HL-60/S4 treated with phorbol 12-myristate 13-acetate at 8.2 ng/mL for 4 days and 3 days (cell line): ENCODE data around the gene LAMA3.

ENCODE experiments used
- in situ Hi-C: fragments of 300-500 bp; cut with MboI; formaldehyde crosslinking; loops from 2 replicates; pipeline ENCODE4 v1.15.0; 2022; ENCODE audit warnings: low sequenced_read_pairs

The LAMA3 gene, protein sequence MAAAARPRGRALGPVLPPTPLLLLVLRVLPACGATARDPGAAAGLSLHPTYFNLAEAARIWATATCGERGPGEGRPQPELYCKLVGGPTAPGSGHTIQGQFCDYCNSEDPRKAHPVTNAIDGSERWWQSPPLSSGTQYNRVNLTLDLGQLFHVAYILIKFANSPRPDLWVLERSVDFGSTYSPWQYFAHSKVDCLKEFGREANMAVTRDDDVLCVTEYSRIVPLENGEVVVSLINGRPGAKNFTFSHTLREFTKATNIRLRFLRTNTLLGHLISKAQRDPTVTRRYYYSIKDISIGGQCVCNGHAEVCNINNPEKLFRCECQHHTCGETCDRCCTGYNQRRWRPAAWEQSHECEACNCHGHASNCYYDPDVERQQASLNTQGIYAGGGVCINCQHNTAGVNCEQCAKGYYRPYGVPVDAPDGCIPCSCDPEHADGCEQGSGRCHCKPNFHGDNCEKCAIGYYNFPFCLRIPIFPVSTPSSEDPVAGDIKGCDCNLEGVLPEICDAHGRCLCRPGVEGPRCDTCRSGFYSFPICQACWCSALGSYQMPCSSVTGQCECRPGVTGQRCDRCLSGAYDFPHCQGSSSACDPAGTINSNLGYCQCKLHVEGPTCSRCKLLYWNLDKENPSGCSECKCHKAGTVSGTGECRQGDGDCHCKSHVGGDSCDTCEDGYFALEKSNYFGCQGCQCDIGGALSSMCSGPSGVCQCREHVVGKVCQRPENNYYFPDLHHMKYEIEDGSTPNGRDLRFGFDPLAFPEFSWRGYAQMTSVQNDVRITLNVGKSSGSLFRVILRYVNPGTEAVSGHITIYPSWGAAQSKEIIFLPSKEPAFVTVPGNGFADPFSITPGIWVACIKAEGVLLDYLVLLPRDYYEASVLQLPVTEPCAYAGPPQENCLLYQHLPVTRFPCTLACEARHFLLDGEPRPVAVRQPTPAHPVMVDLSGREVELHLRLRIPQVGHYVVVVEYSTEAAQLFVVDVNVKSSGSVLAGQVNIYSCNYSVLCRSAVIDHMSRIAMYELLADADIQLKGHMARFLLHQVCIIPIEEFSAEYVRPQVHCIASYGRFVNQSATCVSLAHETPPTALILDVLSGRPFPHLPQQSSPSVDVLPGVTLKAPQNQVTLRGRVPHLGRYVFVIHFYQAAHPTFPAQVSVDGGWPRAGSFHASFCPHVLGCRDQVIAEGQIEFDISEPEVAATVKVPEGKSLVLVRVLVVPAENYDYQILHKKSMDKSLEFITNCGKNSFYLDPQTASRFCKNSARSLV (N-terminal part only)

GRCh38 chr18:23689031-23689615 is at the start of gene LAMA3:
LAMA3 (plus strand) TSS chr18:23689453; CDS start chr18:23689684, 231 bp downstream.
- in situ Hi-C loops, result no loop called here

DNA sequence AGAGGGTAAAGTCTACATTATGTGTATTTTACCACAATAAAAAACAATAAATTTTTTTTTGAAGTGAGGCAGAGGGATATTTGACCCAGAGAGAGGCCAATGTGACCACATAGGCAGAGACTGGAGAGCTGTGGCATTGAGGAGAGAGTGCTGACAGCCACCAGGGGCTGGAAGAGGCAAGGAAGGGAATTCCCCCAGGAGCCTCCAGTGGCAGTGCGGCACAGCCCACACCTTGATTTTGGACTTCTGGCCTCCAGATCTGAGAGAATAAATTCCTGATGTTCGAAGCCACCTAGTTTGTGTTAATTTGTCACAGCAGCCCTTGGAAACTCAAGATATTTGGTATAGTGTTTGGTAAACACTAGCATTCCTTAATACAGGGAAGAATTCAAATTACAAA is 49.2 kb upstream of the LAMA3 start:
- in situ Hi-C loops, result no loop called here

GRCh38 chr18:23641143-23641720 is 48.0 kb upstream of the LAMA3 start:
- in situ Hi-C loops, result no loop called here

GRCh38 chr18:23641937-23642666 is 47.2 kb upstream of the LAMA3 start:
- in situ Hi-C loops, result no loop called here

DNA sequence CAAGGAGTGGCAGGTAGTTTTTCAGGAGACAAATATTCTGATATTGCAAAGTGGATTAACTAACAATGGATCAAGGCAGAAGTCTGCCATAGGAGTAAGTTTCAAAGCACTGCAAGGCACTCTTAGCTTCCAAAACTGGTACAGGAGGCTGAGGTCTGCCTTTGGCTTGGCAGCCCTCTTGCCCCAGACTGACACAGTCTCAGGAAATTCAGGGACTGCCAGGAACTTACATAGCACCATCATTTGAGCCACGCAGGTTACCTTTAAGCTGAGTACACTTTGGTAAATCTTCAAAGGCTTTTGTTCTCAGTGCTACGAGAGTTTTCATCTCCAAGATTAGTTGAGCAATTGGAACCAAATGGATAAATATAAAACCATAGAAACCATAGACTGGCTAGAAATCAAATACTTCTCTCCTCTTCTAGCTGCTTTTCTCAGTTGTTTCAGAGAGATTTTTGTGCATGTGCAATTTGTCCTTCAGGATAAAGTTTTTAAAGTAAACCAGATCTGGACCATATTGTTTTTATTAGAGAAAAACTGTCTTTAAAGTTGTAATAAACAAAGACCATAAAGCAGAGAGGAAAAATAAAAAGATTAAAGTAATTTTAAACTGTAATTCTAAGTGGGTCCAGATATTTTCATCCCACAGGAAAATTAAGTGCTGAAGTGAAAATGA is 45.3 kb upstream of the LAMA3 start:
- in situ Hi-C loops, result no loop called here

GRCh38 chr18:23645568-23646175 is 43.6 kb upstream of the LAMA3 start:
- in situ Hi-C loops, result no loop called here

- in situ Hi-C loops, result no loop called here
Observed at GRCh38 chr18:23646282-23646681, 43.0 kb upstream of the LAMA3 start.

DNA sequence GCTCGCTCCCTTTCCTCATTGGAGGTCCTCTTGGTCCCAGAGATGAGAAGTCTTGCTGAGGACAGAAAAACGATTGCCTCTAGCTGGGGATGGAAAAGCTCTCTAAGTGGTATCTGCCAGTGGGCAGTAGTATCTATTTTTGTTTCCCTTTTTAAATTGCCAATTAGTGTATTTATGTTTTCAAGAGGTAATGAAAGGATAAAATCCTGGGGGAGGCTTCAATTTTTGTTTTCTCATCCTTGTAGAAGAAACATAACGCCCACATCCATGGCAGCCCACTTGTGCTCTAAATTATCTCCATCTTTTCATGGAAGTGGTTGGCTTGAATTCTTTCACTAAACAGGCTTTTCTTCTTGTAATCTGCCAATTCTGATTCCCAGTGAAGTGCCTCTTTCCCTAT is 40.8 kb upstream of the LAMA3 start:
- in situ Hi-C loops, result no loop called here

DNA sequence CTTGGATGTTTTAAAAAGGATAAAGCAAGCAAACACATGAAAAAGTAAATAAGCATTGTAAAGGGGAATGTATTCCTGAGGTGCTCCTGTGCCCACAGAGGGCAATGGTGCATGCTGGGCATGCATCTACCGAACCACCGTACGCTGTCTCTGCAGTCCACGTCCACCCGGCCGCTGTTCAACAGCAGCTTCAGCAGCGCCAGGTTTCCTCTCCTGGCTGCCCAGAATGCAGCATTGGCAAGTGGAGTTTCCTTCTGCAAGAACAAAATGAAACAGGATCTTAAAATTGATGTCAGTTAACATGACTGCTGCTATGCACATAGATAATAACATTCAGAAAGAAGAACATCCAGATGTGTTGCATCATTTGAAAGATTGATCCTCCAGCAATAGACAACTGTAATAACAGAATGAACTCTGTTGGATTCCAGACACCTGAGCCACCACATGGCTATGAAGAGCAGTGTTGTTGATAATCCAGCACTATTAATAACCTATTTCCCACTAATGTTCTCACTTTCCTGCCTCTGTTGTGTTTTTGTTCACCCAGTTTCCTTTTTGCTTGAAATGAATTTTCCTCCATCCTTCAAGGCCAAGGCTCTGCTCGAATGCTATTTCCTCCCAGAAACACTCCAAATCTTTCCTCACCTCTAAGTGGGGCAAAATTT is 40.2 kb upstream of the LAMA3 start:
- in situ Hi-C loops, result no loop called here

- in situ Hi-C loops, result no loop called here
Observed at GRCh38 chr18:23650968-23651927, 38.0 kb upstream of the LAMA3 start.

- in situ Hi-C loops, result no loop called here
Observed at GRCh38 chr18:23652232-23652631, 37.0 kb upstream of the LAMA3 start.

- in situ Hi-C loops, result no loop called here
Observed at GRCh38 chr18:23658285-23658684, 31.0 kb upstream of the LAMA3 start.

- in situ Hi-C loops, result no loop called here
Observed at GRCh38 chr18:23661735-23662308, 27.4 kb upstream of the LAMA3 start.

DNA sequence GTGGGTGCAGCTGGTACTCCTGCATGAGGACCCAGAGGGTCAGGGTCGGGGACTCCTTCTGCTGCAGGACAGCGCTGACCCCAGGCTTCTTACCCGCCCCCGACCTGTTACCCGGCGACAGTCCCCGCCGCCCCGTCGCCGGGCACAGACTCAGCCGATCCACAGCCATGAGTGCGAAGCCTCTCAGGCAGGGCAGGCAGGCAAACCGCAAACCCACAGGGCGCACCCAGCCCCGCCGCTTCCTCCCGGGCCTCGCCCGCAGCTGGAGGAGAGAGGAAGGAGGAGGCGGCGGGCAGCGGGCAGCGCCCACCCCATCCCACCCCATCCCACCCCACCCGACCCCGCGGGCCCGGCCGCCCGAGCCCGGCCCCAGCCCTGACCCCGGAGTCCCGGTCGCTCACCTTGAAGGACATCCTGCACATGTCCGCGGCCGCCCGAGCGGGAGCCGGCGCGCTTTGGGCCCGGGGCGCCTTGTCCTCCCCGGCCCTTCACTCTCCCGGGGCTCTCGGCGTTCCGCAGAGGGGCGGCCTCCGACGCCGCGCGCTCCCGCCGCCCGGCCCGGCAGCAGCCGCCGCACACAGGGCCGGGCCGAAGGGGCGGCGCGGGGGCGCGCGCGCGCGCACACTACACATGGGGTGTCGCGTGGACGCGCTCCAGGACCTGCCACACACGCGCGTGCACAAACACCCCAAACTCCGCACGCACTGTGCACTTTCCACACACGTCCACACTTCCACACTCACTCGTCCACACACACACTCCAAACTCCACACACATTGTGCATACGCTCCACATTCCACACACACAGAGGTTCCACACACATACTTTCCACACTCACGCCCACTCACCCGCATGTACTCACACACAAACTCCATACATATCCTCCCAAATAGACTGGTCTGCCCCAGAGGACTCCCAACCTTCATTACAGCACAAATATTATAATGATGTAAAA is 26.7 kb upstream of the LAMA3 start, which contains the start of gene ANKRD29:
Gene ANKRD29, minus strand, starts transcription at position 603 of the 955 bp plus-strand sequence. Its CDS starts 181 bp downstream, at position 422.
- in situ Hi-C loops, result no loop called here

- in situ Hi-C loops, result no loop called here
Observed at GRCh38 chr18:23664674-23665073, 24.6 kb upstream of the LAMA3 start.
